Loucy (cell line): ENCODE results near the gene SERGEF.

ENCODE experiments used
- EZH2phosphoT487 ChIP-seq: fragments of 200-600 bp; IDR thresholded peaks from 2 replicates; pipeline ENCODE4 v1.6.1; 2018; ENCODE audit warnings: antibody characterized with exemption, mild to moderate bottlenecking, moderate library complexity, borderline replicate concordance
- TF ChIP-seq, protein P1 (sequence below): fragments of 200-600 bp; sonication (generic); conservative IDR thresholded peaks from 2 replicates; pipeline ENCODE4 v1.5.1; 2014; ENCODE audit warnings: mild to moderate bottlenecking, antibody characterized with exemption, low read length

DNA sequence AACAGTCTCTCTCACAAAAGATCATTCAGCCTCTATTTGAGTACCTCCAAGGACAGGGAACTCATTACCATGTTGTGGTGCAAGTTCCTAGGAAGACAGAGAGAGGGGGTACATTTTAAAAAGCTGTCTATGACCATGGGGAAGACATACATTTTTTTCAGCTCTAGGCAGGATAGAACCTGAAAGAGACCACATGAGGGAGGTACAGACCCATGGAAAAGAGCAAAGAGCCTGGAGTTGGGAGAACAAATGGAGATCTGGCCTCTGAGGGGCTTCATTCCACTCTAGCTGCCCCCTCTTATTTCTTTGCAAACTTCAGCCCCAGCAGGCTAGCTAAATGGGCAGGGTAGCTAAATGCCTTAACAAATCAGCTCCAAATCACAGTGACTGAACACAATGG lies 241.9 kb downstream of the SERGEF start:
- TF ChIP-seq, protein P1, sequence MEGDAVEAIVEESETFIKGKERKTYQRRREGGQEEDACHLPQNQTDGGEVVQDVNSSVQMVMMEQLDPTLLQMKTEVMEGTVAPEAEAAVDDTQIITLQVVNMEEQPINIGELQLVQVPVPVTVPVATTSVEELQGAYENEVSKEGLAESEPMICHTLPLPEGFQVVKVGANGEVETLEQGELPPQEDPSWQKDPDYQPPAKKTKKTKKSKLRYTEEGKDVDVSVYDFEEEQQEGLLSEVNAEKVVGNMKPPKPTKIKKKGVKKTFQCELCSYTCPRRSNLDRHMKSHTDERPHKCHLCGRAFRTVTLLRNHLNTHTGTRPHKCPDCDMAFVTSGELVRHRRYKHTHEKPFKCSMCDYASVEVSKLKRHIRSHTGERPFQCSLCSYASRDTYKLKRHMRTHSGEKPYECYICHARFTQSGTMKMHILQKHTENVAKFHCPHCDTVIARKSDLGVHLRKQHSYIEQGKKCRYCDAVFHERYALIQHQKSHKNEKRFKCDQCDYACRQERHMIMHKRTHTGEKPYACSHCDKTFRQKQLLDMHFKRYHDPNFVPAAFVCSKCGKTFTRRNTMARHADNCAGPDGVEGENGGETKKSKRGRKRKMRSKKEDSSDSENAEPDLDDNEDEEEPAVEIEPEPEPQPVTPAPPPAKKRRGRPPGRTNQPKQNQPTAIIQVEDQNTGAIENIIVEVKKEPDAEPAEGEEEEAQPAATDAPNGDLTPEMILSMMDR: no peak
- no peak for TF ChIP-seq EZH2phosphoT487
